ENCODE results near the gene DIABLO. TPM values are rescaled to one million over a fixed set of nuclear protein-coding genes. Genes with fewer than 3 reads are reported as not detected.

Gene DIABLO
- total RNA-seq (2021) (47.9 and 51.7 TPM in 2 replicates), Bru-seq, nascent RNA (percentile 83 among the genes with signal in this experiment), BruChase-seq, experiment 1, labeled RNA remaining after a 2-hour chase (percentile 92 among the genes with signal in this experiment), BruChase-seq, experiment 2, labeled RNA remaining after a 6-hour chase (percentile 94 among the genes with signal in this experiment)
- long read RNA-seq, transcript DIABLO-207 (6 exons, 1,471 nt) = major isoform, 74 of 91 reads
- long read RNA-seq, transcript DIABLO-202 (6 exons, 1,336 nt) = minor isoform, 7 of 91 reads
- long read RNA-seq, partial matches to known transcripts = 1 of 91 reads
- long read RNA-seq, other reads (novel, unspliced or antisense) = 6 of 91 reads

DNA sequence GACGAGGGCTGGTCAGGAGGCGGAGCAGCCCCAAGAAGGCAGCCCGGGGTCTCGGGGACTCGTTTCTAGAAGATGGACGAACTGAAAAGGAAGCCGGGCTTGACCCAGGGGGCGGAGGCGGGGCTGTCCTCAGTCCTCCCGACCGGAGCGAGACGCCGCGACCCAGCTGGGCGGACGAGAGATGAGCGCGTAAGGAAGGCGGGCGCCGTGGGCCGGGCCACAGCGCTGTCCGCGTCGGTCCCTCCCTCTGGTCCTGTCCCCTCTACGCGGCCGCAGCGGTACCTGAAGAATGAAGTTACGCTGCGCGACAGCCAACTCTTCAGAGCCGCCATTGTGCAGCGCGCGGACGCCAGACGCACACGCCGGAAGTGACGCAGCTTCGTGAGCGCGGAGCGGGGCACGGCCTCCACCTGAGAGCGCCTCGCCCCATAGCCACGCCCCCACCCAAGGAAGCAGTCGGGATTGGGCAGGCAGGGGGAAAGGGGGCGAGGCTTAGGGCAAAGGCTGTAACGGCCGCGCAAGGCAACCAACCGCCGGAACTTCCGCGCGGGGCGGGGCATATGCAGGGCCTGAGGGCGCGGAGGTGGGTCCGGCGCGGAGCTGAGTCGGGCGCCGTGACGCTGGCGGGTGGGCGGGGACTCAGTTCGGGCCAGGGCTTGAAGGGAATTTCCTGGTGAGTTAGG lies at the start of gene DIABLO:
Gene DIABLO, minus strand, starts transcription at position 370 of the 683 bp plus-strand sequence. Its CDS starts 38 bp downstream, at position 332.
- intact Hi-C loops (cut with micrococcal nuclease; ENCODE audit: unreplicated experiment) = loop anchor here (1.0 kb wide), 1 partner anchor 40 kb away; the partner anchor contains the start of gene VPS33A
- H4K20me1 ChIP-seq (ENCODE audit: insufficient read depth) = peaks cover 17% of the 10 kb centered on the region
- no peaks in the 10 kb centered on the region for H3K9me2 ChIP-seq (ENCODE audit: insufficient read depth)
- peaks cover 22% of the 10 kb centered on the region; the same call in 1 of the 2 replicates for H3F3A ChIP-seq (ENCODE audit: insufficient read depth, low read depth)
- peak; percentile 96 to 100 for DNase-seq
- BruUV-seq (replicated peaks) = no TSS peak
- no peaks in the 10 kb centered on the region for H3K9me3 ChIP-seq (ENCODE audit: insufficient read depth, low read depth)
- POLR2A ChIA-PET (ENCODE audit: unreplicated experiment) = interaction anchor here (0.5 to 0.7 kb wide), 11 partner anchors 10 to 863 kb away, joined by 3 to 46 read pairs (median 5); partner anchors contain the start of gene RSRC2
- peak within 1 kb of the TSS; percentile 97 for H3K4me3 ChIP-seq
- H3K27ac ChIP-seq = peak within 1 kb of the TSS; percentile 74
- H3K79me2 ChIP-seq (ENCODE audit: low read depth) = peaks cover 40% of the 10 kb centered on the region
- H3K27me3 ChIP-seq (ENCODE audit: insufficient read depth, low read depth) = no peaks in the 10 kb centered on the region
- peak within 1 kb of the TSS; percentile 94 for H3K4me2 ChIP-seq
- peaks cover 21% of the 10 kb centered on the region for H3K4me1 ChIP-seq (replicated peaks; ENCODE audit: insufficient read depth)
- H2AFZ ChIP-seq = peak within 1 kb of the TSS; percentile 85
- TF ChIP-seq, protein P1, sequence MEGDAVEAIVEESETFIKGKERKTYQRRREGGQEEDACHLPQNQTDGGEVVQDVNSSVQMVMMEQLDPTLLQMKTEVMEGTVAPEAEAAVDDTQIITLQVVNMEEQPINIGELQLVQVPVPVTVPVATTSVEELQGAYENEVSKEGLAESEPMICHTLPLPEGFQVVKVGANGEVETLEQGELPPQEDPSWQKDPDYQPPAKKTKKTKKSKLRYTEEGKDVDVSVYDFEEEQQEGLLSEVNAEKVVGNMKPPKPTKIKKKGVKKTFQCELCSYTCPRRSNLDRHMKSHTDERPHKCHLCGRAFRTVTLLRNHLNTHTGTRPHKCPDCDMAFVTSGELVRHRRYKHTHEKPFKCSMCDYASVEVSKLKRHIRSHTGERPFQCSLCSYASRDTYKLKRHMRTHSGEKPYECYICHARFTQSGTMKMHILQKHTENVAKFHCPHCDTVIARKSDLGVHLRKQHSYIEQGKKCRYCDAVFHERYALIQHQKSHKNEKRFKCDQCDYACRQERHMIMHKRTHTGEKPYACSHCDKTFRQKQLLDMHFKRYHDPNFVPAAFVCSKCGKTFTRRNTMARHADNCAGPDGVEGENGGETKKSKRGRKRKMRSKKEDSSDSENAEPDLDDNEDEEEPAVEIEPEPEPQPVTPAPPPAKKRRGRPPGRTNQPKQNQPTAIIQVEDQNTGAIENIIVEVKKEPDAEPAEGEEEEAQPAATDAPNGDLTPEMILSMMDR (conservative IDR thresholded peaks at IDR 0.05) = no peak
- TF ChIP-seq EZH2 (IDR thresholded peaks at IDR 0.05; ENCODE audit: low read depth) = no peak
- H3K36me3 ChIP-seq (ENCODE audit: low read depth) = peaks cover 22% of the 10 kb centered on the region
- CTCF ChIA-PET = no interaction called here

DNA sequence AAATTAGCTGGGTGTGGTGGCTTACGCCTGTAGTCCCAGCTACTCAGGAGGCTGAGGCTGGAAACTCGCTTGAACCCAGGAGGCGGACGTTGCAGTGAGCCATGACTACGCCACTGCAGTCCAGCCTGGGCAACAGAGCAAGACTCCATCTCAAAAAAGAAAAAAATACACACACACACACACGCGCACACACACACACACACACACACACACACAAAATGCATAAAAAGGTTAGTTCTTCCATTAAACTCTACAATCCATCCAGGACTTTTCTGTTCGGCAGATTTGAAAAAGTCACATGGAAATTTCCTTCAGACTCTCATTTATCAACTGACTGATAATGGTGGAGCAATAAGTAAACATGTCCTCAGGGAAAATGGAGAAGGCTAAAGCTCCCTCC lies 49.6 kb upstream of the DIABLO start:
- H3K36me3 ChIP-seq (ENCODE audit: low read depth) = no peaks in the 10 kb centered on the region
- ChIA-PET POLR2A (ENCODE audit: unreplicated experiment) (no interaction called here), CTCF (no interaction called here)
- no peaks in the 10 kb centered on the region for H3K4me1 ChIP-seq (replicated peaks; ENCODE audit: insufficient read depth)
- H3K27ac ChIP-seq = no peak overlapping the region
- no peaks in the 10 kb centered on the region for H4K20me1 ChIP-seq (ENCODE audit: insufficient read depth)
- DNase-seq = no peak
- intact Hi-C loops (cut with micrococcal nuclease; ENCODE audit: unreplicated experiment) = no loop called here
- H3K4me3 ChIP-seq = no peak overlapping the region
- no peaks in the 10 kb centered on the region for H3K27me3 ChIP-seq (ENCODE audit: insufficient read depth, low read depth)
- H3K9me2 ChIP-seq (ENCODE audit: insufficient read depth) = no peaks in the 10 kb centered on the region
- TF ChIP-seq, protein P1 (conservative IDR thresholded peaks at IDR 0.05) = no peak
- TF ChIP-seq EZH2 (IDR thresholded peaks at IDR 0.05; ENCODE audit: low read depth) = no peak
- peaks cover 5% of the 10 kb centered on the region for H3F3A ChIP-seq (ENCODE audit: insufficient read depth, low read depth)
- H3K4me2 ChIP-seq = no peak overlapping the region
- H3K79me2 ChIP-seq (ENCODE audit: low read depth) = no peaks in the 10 kb centered on the region
- no TSS peak for BruUV-seq (replicated peaks)
- H2AFZ ChIP-seq = no peak overlapping the region
- H3K9me3 ChIP-seq (ENCODE audit: insufficient read depth, low read depth) = no peaks in the 10 kb centered on the region

DNA sequence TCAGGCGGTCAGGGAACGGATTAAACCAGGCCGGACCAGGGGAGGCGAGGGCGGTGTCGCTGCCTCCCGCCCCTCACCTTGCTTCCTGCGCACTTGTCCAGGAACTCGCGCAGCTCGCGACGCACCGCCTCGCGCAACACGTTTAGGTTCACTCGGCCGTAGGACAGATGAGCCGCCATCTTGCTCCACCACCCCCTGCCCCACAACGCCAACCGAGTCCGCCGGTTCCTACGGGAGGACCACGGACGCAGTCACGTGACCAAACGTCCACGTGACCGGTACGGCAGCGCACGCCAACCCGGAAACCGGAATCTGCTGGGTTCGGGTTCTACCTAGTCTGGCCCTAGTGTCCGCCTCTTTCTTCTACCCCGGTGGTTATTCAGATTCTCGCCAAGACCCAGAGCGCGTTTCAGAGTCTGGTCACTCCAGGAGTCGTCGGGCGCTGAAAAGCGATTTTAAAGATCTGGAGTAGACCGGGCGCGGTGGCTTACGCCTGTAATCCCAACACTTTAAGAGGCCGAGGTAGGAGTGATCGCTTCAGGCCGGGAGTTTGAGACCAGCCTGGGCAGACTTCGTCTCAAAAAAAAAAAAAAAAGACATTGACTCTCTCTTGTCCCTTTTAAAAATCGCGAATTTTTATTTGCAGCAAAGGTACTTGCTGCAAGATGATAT lies 40.5 kb upstream of the DIABLO start, which contains the start of gene VPS33A:
Gene VPS33A, minus strand, starts transcription at position 265 of the 672 bp plus-strand sequence. Its CDS starts 86 bp downstream, at position 179.
- Histone ChIP-seq H3K27me3 (ENCODE audit: insufficient read depth, low read depth) (no peaks in the 10 kb centered on the region), H3K9me2 (ENCODE audit: insufficient read depth) (no peaks in the 10 kb centered on the region), H3F3A (ENCODE audit: insufficient read depth, low read depth) (peaks cover 24% of the 10 kb centered on the region), H3K79me2 (ENCODE audit: low read depth) (peaks cover 16% of the 10 kb centered on the region), H2AFZ (peak within 1 kb of the TSS; percentile 100), H3K36me3 (ENCODE audit: low read depth) (no peaks in the 10 kb centered on the region), H3K4me3 (peak within 1 kb of the TSS; percentile 93), H3K27ac (peak within 1 kb of the TSS; percentile 80), H3K4me1 (replicated peaks; ENCODE audit: insufficient read depth) (peaks cover 3% of the 10 kb centered on the region; the same call in 1 of the 2 replicates), H3K4me2 (peak within 1 kb of the TSS; percentile 92), H3K9me3 (ENCODE audit: insufficient read depth, low read depth) (no peaks in the 10 kb centered on the region), H4K20me1 (ENCODE audit: insufficient read depth) (no peaks in the 10 kb centered on the region)
- ChIA-PET POLR2A (ENCODE audit: unreplicated experiment) (interaction anchor here (0.6 to 0.7 kb wide), 4 partner anchors 15 to 411 kb away, joined by 4 to 13 read pairs (median 10); no protein-coding TSS in a partner anchor), CTCF (interaction anchor here (0.7 kb wide), 1 partner anchor 100 kb away, joined by 6 read pairs; no protein-coding TSS in a partner anchor)
- intact Hi-C loops (cut with micrococcal nuclease; ENCODE audit: unreplicated experiment) = loop anchor here (1.0 to 5.0 kb wide), 4 partner anchors 40 to 684 kb away; partner anchors contain the start of genes DIABLO and KDM2B
- BruUV-seq (replicated peaks) = no TSS peak
- no peak for TF ChIP-seq EZH2 (IDR thresholded peaks at IDR 0.05; ENCODE audit: low read depth)
- TF ChIP-seq, protein P1 (conservative IDR thresholded peaks at IDR 0.05) = no peak
- DNase-seq = peak; percentile 91 to 95

Data from PC-9 (cell line).